ENCODE data around the gene EPM2A.

DNA sequence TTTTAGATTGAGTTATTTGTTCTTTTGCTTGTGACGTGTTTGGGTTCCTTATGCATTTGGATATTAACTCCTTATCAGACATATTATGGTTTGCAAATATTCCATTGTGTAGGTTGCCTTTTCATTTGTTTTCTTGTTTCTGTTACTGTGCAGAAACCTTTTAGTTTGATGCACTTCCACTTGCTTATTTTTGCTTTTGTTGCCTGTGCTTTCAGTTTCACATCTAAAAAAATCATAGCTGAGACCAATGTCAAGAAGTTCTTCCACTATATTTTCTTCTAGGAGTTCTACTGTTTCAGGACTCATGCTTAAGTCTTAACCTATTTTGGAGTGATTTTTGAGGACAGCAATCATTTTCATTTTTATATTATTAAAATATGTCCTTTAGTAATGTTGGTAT lies 113.5 kb downstream of the EPM2A start:
- no peak for TF ChIP-seq FOXK2 (IDR thresholded peaks at IDR 0.05)
- TF ChIP-seq TARDBP (IDR thresholded peaks at IDR 0.05) = no peak
- no peak for TF ChIP-seq SUZ12 (IDR thresholded peaks at IDR 0.05)
- TF ChIP-seq FOXM1 (IDR thresholded peaks at IDR 0.05; ENCODE audit: borderline replicate concordance) = no peak
- TF ChIP-seq, protein P1, sequence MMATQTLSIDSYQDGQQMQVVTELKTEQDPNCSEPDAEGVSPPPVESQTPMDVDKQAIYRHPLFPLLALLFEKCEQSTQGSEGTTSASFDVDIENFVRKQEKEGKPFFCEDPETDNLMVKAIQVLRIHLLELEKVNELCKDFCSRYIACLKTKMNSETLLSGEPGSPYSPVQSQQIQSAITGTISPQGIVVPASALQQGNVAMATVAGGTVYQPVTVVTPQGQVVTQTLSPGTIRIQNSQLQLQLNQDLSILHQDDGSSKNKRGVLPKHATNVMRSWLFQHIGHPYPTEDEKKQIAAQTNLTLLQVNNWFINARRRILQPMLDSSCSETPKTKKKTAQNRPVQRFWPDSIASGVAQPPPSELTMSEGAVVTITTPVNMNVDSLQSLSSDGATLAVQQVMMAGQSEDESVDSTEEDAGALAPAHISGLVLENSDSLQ (IDR thresholded peaks at IDR 0.05) = no peak
- no peak for TF ChIP-seq BHLHE40 (IDR thresholded peaks at IDR 0.05; ENCODE audit: borderline replicate concordance)
- TF ChIP-seq SP1 (IDR thresholded peaks at IDR 0.05) = no peak
- TF ChIP-seq ELF4 (IDR thresholded peaks at IDR 0.05) = no peak
- no peak for TF ChIP-seq ZNF384 (IDR thresholded peaks at IDR 0.05)
- TF ChIP-seq FOXA1 (IDR thresholded peaks at IDR 0.05) = no peak
- no peak for TF ChIP-seq ARNT (IDR thresholded peaks at IDR 0.05)
- TF ChIP-seq NFRKB (IDR thresholded peaks at IDR 0.05) = no peak

All from HEK293T (cell line).